Mesenchymal stem cell (in vitro differentiated cells and primary cell): ENCODE measurements around the gene ASCC1.
"Not testable (repeated sequence)": the region's sequence is repeated elsewhere in the genome, so short reads cannot be mapped to it uniquely, and the experiment has no call there.

Source experiments
- DNase-seq: peaks from one replicate; pipeline ENCODE4 v3.0.0-alpha.2; 2013
- H2AFZ ChIP-seq: one replicate; pipeline ENCODE4 v1.6.1; 2013; ENCODE audit warnings: low read depth, mild to moderate bottlenecking, control low read depth, inconsistent platforms, low read length, moderate library complexity
- H2AK5ac ChIP-seq: 2 replicates; pipeline ENCODE4 v1.6.1; 2013; ENCODE audit warnings: low read length, moderate library complexity, mild to moderate bottlenecking, inconsistent platforms; ENCODE audit not compliant: severe bottlenecking
- H2BK120ac ChIP-seq: one replicate; pipeline ENCODE4 v1.6.1; 2013; ENCODE audit warnings: low read depth, mild to moderate bottlenecking, inconsistent platforms, low read length, moderate library complexity
- H2BK12ac ChIP-seq, 2 experiments: one replicate each; pipeline ENCODE4 v1.6.1; 2013; ENCODE audit warnings: inconsistent platforms in 2 of 2, low read length in 2 of 2, mild to moderate bottlenecking in 2 of 2, moderate library complexity in 2 of 2, control low read depth in 1 of 2
- H2BK15ac ChIP-seq: one replicate; pipeline ENCODE4 v1.6.1; 2013; ENCODE audit warnings: mild to moderate bottlenecking, low read depth, inconsistent platforms; ENCODE audit not compliant: poor library complexity, severe bottlenecking
- H2BK5ac ChIP-seq: 2 replicates; pipeline ENCODE4 v1.6.1; 2013; ENCODE audit warnings: low read depth, mild to moderate bottlenecking, low read length, control low read depth, inconsistent platforms; ENCODE audit not compliant: poor library complexity, severe bottlenecking
- H3K14ac ChIP-seq, 2 experiments: one replicate each; pipeline ENCODE4 v1.6.1; 2013; ENCODE audit warnings: inconsistent platforms in 2 of 2, low read length in 2 of 2, control low read depth in 1 of 2, mild to moderate bottlenecking in 1 of 2, moderate library complexity in 1 of 2
- H3K18ac ChIP-seq, 2 experiments: one replicate each; pipeline ENCODE4 v1.6.1; 2013; ENCODE audit warnings: inconsistent platforms in 2 of 2, low read length in 2 of 2, control low read depth in 1 of 2, low read depth in 1 of 2, mild to moderate bottlenecking in 1 of 2
- H3K23ac ChIP-seq, 2 experiments: one replicate each; pipeline ENCODE4 v1.6.1; 2013; ENCODE audit warnings: inconsistent platforms in 2 of 2, low read length in 2 of 2, mild to moderate bottlenecking in 2 of 2, moderate library complexity in 2 of 2, control low read depth in 1 of 2
- H3K27ac ChIP-seq: 2 replicates; pipeline ENCODE4 v1.5.1; 2013; ENCODE audit warnings: mild to moderate bottlenecking, moderate library complexity, low read length, control low read depth, inconsistent platforms; ENCODE audit not compliant: poor library complexity, severe bottlenecking
- H3K27me3 ChIP-seq, 2 experiments: 2 replicates each; pipeline versions ENCODE4 v1.6.1 to v1.7.0; 2013; ENCODE audit warnings: low read length in 2 of 2, mild to moderate bottlenecking in 2 of 2, moderate library complexity in 2 of 2, control low read depth in 1 of 2, inconsistent platforms in 1 of 2; ENCODE audit not compliant: control insufficient read depth in 1 of 2, insufficient read depth in 1 of 2
- H3K36me3 ChIP-seq, 2 experiments: 2 replicates each; pipeline versions ENCODE4 v1.6.1 to v1.7.0; 2013; ENCODE audit warnings: low read length in 2 of 2, control low read depth in 1 of 2, inconsistent platforms in 1 of 2, low read depth in 1 of 2, mild to moderate bottlenecking in 1 of 2; ENCODE audit not compliant: insufficient read depth in 2 of 2, control insufficient read depth in 1 of 2
- H3K4ac ChIP-seq, 2 experiments: one replicate each; pipeline ENCODE4 v1.6.1; 2013; ENCODE audit warnings: inconsistent platforms in 2 of 2, low read length in 2 of 2, mild to moderate bottlenecking in 2 of 2, moderate library complexity in 2 of 2, control low read depth in 1 of 2, low read depth in 1 of 2
- H3K4me1 ChIP-seq: 2 replicates; pipeline ENCODE4 v1.6.1; 2013; ENCODE audit warnings: low read depth, low read length, control low read depth; ENCODE audit not compliant: control insufficient read depth, insufficient read depth
- H3K4me2 ChIP-seq: 2 replicates; pipeline ENCODE4 v1.6.1; 2013; ENCODE audit warnings: low read length, mild to moderate bottlenecking, inconsistent platforms; ENCODE audit not compliant: poor library complexity, severe bottlenecking
- H3K4me3 ChIP-seq, 2 experiments: 2 replicates each; pipeline versions ENCODE4 v1.5.1 to v1.7.0; 2013; ENCODE audit warnings: low read length in 2 of 2, mild to moderate bottlenecking in 2 of 2, control low read depth in 1 of 2, low read depth in 1 of 2; ENCODE audit not compliant: insufficient read depth in 1 of 2
- H3K79me1 ChIP-seq: replicated peaks from 2 replicates; pipeline ENCODE4 v1.6.1; 2013; ENCODE audit warnings: mild to moderate bottlenecking, control low read depth, low read length, inconsistent platforms; ENCODE audit not compliant: poor library complexity, severe bottlenecking
- H3K9ac ChIP-seq: 2 replicates; pipeline ENCODE4 v1.7.0; 2013; ENCODE audit warnings: mild to moderate bottlenecking, low read length, moderate library complexity
- H3K9me3 ChIP-seq: 2 replicates; pipeline ENCODE4 v1.7.0; 2013; ENCODE audit warnings: mild to moderate bottlenecking, low read length; ENCODE audit not compliant: control insufficient read depth
- H4K8ac ChIP-seq: one replicate; pipeline ENCODE4 v1.6.1; 2013; ENCODE audit warnings: inconsistent platforms, mild to moderate bottlenecking, low read length, moderate library complexity
- H4K91ac ChIP-seq: one replicate; pipeline ENCODE4 v1.6.1; 2013; ENCODE audit warnings: mild to moderate bottlenecking, low read length, inconsistent platforms
- WGBS: methylation state at CpG from one replicate; pipeline ENCODE4 v1.1.7; 2013; ENCODE audit warnings: mixed read lengths; 5-methylcytosine and 5-hydroxymethylcytosine counted together

ASCC1 gene

DNA sequence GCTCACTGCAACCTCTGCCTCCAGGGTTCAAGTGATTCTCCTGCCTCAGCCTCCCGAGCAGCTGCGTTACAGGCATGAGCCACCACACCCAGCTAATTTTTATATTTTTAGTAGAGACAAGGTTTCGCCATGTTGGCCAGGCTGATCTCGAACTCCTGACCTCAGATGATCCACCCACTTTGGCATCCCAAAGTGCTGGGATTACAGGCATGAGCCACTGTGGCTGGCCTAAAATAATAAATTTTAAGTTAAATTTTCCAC lies 68.8 kb downstream of the ASCC1 start:
- not testable (repeated sequence) for H3K23ac ChIP-seq, H3K4ac ChIP-seq, H4K8ac ChIP-seq, DNase-seq, H2BK12ac ChIP-seq, H3K4me1 ChIP-seq, H2AK5ac ChIP-seq, H4K91ac ChIP-seq, H2AFZ ChIP-seq, H2BK5ac ChIP-seq, H3K4me3 ChIP-seq, H3K27me3 ChIP-seq, H3K18ac ChIP-seq, H2BK120ac ChIP-seq, H3K4me2 ChIP-seq, H3K36me3 ChIP-seq, H2BK15ac ChIP-seq, H3K79me1 ChIP-seq, H3K14ac ChIP-seq, H3K27ac ChIP-seq, H3K9me3 ChIP-seq
- WGBS: 100% methylated on average over 2 of the region's 4 CpGs
- H3K9ac ChIP-seq: peak overlapping the region; percentile 20

DNA sequence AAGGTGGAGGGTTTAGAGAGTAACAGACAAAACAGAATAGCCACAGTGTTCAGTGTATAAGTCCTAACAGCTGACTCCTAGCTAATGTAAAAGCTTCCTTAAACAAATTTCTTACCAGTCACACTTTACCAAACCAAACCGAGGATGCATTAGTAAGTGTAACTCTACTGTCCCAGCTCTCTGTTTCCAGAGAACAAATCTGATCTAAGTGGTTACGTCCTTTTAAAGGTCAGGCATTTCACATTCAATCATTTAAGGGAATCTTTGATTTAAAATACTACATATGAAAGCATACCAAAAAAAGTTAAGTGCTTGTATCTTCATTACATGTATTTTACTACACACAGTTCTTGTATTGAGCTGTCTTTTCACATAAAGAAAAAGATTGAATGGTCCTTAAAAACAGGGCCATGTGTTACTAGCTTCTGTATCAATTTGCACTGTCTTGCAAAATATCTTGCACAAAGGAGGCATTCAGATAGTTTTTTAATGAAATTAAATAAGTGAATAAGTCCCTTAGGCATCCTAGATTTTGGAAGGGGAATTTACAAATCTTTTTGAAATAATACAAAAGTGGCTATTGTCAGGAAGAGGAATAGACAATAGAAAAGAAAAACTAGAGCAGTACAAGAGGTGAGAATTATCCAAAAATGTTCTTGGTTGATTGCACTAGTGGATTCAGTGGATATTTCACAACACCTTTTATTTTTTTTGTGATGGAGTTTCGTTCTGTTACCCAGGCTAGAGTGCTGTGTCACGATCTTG lies 69.3 kb downstream of the ASCC1 start:
- no peak overlapping the region for H2AFZ ChIP-seq
- H3K18ac ChIP-seq: no peak overlapping the region
- no peak for DNase-seq
- peak overlapping the region; percentile 20 for H3K9ac ChIP-seq
- no peak overlapping the region for H4K91ac ChIP-seq
- H3K27ac ChIP-seq: no peak overlapping the region
- H2BK15ac ChIP-seq: no peak overlapping the region
- peaks cover 2% of the 10 kb centered on the region for H3K4me1 ChIP-seq
- no peak overlapping the region for H2AK5ac ChIP-seq
- no peak overlapping the region for H3K4me3 ChIP-seq
- no peak overlapping the region for H3K23ac ChIP-seq
- no peak overlapping the region for H2BK12ac ChIP-seq
- no peaks in the 10 kb centered on the region for H3K36me3 ChIP-seq
- no peak overlapping the region for H3K4ac ChIP-seq
- H2BK5ac ChIP-seq: no peak overlapping the region
- H3K27me3 ChIP-seq: no peaks in the 10 kb centered on the region
- H3K9me3 ChIP-seq: no peaks in the 10 kb centered on the region
- no peak overlapping the region for H2BK120ac ChIP-seq
- H4K8ac ChIP-seq: no peak overlapping the region
- H3K14ac ChIP-seq: no peak overlapping the region
- 95% methylated on average over 3 of the region's 4 CpGs for WGBS
- H3K79me1 ChIP-seq: no peaks in the 10 kb centered on the region
- H3K4me2 ChIP-seq: no peak overlapping the region

DNA sequence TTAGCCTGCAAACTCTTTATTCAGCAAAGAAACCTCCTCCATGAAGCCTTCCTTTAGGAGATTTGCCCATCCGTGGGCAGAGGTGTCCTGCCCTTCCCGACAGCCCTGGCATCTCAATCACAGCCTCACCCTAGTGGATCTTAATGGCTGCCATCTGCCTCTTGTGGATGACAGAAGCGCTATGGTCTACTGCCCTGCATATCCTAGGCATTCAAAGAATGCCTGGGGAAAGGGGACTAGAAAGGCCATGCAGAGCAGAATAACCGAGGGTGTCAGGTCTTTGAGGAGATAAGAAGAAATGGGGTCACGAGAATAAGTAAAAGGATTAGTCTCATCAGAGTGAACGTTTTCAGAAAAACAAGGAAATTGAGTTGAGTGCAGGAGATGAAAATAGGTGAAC lies 70.0 kb downstream of the ASCC1 start:
- H3K9me3 ChIP-seq: no peaks in the 10 kb centered on the region
- no peaks in the 10 kb centered on the region for H3K79me1 ChIP-seq
- H3K36me3 ChIP-seq: no peaks in the 10 kb centered on the region
- no peak overlapping the region for H3K9ac ChIP-seq
- 57% methylated on average over 6 of the region's 6 CpGs for WGBS
- H2AK5ac ChIP-seq: no peak overlapping the region
- H4K91ac ChIP-seq: no peak overlapping the region
- H2BK15ac ChIP-seq: no peak overlapping the region
- no peak overlapping the region for H3K18ac ChIP-seq
- peaks cover 2% of the 10 kb centered on the region for H3K4me1 ChIP-seq
- no peak overlapping the region for H2AFZ ChIP-seq
- H3K4me3 ChIP-seq: no peak overlapping the region
- no peak for DNase-seq
- no peak overlapping the region for H2BK120ac ChIP-seq
- H3K4me2 ChIP-seq: no peak overlapping the region
- no peak overlapping the region for H3K27ac ChIP-seq
- no peak overlapping the region for H3K14ac ChIP-seq
- H2BK12ac ChIP-seq: no peak overlapping the region
- H3K27me3 ChIP-seq: no peaks in the 10 kb centered on the region
- H4K8ac ChIP-seq: no peak overlapping the region
- no peak overlapping the region for H3K4ac ChIP-seq
- H2BK5ac ChIP-seq: no peak overlapping the region
- H3K23ac ChIP-seq: no peak overlapping the region

DNA sequence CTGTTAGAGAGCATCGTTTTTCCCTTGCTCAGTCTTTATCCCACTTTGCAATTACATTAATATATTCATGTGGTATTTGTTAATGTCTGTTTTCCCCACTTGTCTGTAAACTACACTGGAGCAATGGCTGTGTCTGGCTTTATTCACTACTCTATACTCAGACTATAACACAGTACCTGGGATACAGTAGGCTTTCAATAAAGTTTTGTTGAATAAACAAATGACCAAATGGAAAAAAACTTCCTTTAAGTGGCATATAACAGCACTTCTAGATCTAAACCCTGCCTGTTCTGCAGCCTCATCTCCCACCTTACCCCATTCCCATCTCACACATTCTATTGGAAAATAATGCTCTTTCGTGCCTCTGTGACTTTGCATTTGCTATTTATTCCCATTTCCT lies 70.4 kb downstream of the ASCC1 start:
- H2AFZ ChIP-seq: no peak overlapping the region
- H3K4me3 ChIP-seq: no peak overlapping the region
- DNase-seq: no peak
- no peaks in the 10 kb centered on the region for H3K27me3 ChIP-seq
- no peak overlapping the region for H3K4me2 ChIP-seq
- H3K9me3 ChIP-seq: no peaks in the 10 kb centered on the region
- no peaks in the 10 kb centered on the region for H3K36me3 ChIP-seq
- no peak overlapping the region for H2BK15ac ChIP-seq
- 97% methylated on average over 1 of the region's 2 CpGs for WGBS
- H4K8ac ChIP-seq: no peak overlapping the region
- no peak overlapping the region for H2BK120ac ChIP-seq
- H3K14ac ChIP-seq: no peak overlapping the region
- no peak overlapping the region for H3K27ac ChIP-seq
- no peak overlapping the region for H3K4ac ChIP-seq
- peaks cover 2% of the 10 kb centered on the region for H3K4me1 ChIP-seq
- H2AK5ac ChIP-seq: no peak overlapping the region
- H3K79me1 ChIP-seq: no peaks in the 10 kb centered on the region
- H3K23ac ChIP-seq: no peak overlapping the region
- no peak overlapping the region for H3K18ac ChIP-seq
- H4K91ac ChIP-seq: no peak overlapping the region
- H3K9ac ChIP-seq: no peak overlapping the region
- no peak overlapping the region for H2BK12ac ChIP-seq
- H2BK5ac ChIP-seq: no peak overlapping the region
